Measurements from ENCODE around the gene P2RY4. TPM values are rescaled to one million over a fixed set of nuclear protein-coding genes. Genes with fewer than 3 reads are reported as not detected.
"Not testable (repeated sequence)": the region's sequence is repeated elsewhere in the genome, so short reads cannot be mapped to it uniquely, and the experiment has no call there.

Gene P2RY4
- total RNA-seq, 1 experiment from 2014 or later: 0.18 TPM

DNA sequence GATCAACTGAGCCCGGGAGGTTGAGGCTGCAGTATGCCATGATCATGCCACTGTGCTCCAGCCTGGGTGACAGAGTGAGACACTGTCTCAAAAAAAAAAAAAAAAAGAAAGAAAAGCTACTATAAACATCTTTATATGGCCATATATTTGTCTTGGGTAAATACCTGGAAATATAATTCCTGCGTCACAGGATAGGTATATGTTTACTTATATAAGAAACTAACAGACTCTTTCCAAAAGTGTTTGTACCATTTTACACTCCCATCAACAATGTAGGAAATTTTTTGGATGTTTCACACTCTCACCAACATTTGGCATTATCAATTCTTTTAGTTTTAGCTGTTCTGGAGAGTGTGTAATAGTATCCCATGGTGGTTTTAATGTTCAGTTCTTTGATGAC, 12.8 kb downstream of the P2RY4 start:
- Histone ChIP-seq H3K4me1 (no peaks in the 10 kb centered on the region), H3K9me3 (no peaks in the 10 kb centered on the region), H3K27me3 (replicated peaks; ENCODE audit: control insufficient read depth, insufficient read depth, low read length) (no peaks in the 10 kb centered on the region), H3K4me3 (ENCODE audit: low read depth, low read length) (no peak overlapping the region), H3K36me3 (ENCODE audit: control insufficient read depth, insufficient read depth, low read length) (no peaks in the 10 kb centered on the region)
- intact Hi-C loops (cut with micrococcal nuclease; ENCODE audit: unreplicated experiment): no loop called here
- Mint-ChIP-seq H3K9me3 (ENCODE audit: unreplicated experiment) (no peaks in the 10 kb centered on the region), H3K27me3 (ENCODE audit: insufficient read depth, unreplicated experiment) (no peaks in the 10 kb centered on the region), H3K36me3 (ENCODE audit: insufficient read depth, unreplicated experiment) (no peaks in the 10 kb centered on the region), H3K27ac (ENCODE audit: unreplicated experiment) (no peak overlapping the region), H3K4me1 (ENCODE audit: low read depth, unreplicated experiment) (no peaks in the 10 kb centered on the region), H3K4me3 (ENCODE audit: unreplicated experiment) (no peak overlapping the region)
- POLR2A ChIA-PET: no interaction called here
- no TSS peak for BruUV-seq (replicated peaks)
- CTCF ChIA-PET: no interaction called here
- TF ChIP-seq, protein P1, sequence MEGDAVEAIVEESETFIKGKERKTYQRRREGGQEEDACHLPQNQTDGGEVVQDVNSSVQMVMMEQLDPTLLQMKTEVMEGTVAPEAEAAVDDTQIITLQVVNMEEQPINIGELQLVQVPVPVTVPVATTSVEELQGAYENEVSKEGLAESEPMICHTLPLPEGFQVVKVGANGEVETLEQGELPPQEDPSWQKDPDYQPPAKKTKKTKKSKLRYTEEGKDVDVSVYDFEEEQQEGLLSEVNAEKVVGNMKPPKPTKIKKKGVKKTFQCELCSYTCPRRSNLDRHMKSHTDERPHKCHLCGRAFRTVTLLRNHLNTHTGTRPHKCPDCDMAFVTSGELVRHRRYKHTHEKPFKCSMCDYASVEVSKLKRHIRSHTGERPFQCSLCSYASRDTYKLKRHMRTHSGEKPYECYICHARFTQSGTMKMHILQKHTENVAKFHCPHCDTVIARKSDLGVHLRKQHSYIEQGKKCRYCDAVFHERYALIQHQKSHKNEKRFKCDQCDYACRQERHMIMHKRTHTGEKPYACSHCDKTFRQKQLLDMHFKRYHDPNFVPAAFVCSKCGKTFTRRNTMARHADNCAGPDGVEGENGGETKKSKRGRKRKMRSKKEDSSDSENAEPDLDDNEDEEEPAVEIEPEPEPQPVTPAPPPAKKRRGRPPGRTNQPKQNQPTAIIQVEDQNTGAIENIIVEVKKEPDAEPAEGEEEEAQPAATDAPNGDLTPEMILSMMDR (IDR thresholded peaks at IDR 0.05; ENCODE audit: insufficient read depth in 1 of 2, low read depth in 1 of 2, low read length in 1 of 2, severe bottlenecking in 1 of 2, unreplicated experiment in 1 of 2): no peak
- no peak for DNase-seq

DNA sequence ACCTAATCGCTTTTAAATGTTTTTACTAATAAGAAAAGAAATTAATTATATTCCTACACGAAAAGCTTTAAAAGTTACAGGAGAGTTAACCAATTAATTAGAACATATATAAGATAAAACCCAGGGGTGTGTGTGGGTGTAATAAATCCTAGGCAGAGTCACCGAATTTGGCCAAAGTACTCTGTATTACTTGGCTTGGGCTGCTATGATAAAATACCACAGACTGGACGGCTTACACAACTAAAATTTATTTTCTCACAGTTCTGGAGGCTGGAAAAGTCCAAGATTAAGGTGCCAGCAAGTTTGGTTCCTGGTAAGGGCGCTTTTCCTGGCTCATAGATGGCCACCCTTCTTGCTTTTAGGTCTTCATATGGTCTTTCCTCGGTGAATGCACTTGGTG, 15.1 kb downstream of the P2RY4 start:
- H3K27me3 Mint-ChIP-seq (ENCODE audit: insufficient read depth, unreplicated experiment): no peaks in the 10 kb centered on the region
- Histone ChIP-seq H3K36me3 (ENCODE audit: control insufficient read depth, insufficient read depth, low read length) (no peaks in the 10 kb centered on the region), H3K4me1 (no peaks in the 10 kb centered on the region), H3K9me3 (no peaks in the 10 kb centered on the region), H3K27me3 (replicated peaks; ENCODE audit: control insufficient read depth, insufficient read depth, low read length) (no peaks in the 10 kb centered on the region), H3K4me3 (ENCODE audit: low read depth, low read length) (no peak overlapping the region)
- CTCF ChIA-PET: no interaction called here
- no peaks in the 10 kb centered on the region for H3K36me3 Mint-ChIP-seq (ENCODE audit: insufficient read depth, unreplicated experiment)
- POLR2A ChIA-PET: no interaction called here
- H3K27ac Mint-ChIP-seq (ENCODE audit: unreplicated experiment): no peak overlapping the region
- no TSS peak for BruUV-seq (replicated peaks)
- H3K9me3 Mint-ChIP-seq (ENCODE audit: unreplicated experiment): no peaks in the 10 kb centered on the region
- TF ChIP-seq, protein P1 (IDR thresholded peaks at IDR 0.05; ENCODE audit: insufficient read depth in 1 of 2, low read depth in 1 of 2, low read length in 1 of 2, severe bottlenecking in 1 of 2, unreplicated experiment in 1 of 2): no peak
- no peak overlapping the region for H3K4me3 Mint-ChIP-seq (ENCODE audit: unreplicated experiment)
- H3K4me1 Mint-ChIP-seq (ENCODE audit: low read depth, unreplicated experiment): no peaks in the 10 kb centered on the region
- intact Hi-C loops (cut with micrococcal nuclease; ENCODE audit: unreplicated experiment): no loop called here
- no peak for DNase-seq

DNA sequence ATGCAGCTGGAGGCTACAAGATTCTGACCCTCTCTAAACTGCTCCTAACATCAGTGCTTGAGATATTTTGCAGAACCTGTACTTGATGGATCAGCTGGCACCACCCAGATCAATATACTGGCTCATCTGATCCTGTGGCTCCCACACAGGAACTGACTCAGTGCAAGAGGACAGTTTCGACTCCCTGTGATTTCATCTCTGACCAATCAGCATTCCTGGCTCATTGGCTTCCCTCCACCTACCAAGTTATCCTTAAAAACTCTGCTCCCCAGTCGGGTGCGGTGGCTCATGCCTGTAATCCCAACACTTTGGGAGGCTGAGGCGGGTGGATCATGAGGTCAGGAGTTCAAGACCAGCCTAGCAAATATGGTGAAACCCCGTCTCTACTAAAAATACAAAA, 16.4 kb downstream of the P2RY4 start:
- H3K4me1 Mint-ChIP-seq (ENCODE audit: low read depth, unreplicated experiment); H3K9me3 Mint-ChIP-seq (ENCODE audit: unreplicated experiment); H3K4me1 ChIP-seq; H3K4me3 ChIP-seq (ENCODE audit: low read depth, low read length); H3K4me3 Mint-ChIP-seq (ENCODE audit: unreplicated experiment); BruUV-seq (replicated peaks); H3K9me3 ChIP-seq; intact Hi-C loops (cut with micrococcal nuclease; ENCODE audit: unreplicated experiment); DNase-seq; H3K27ac Mint-ChIP-seq (ENCODE audit: unreplicated experiment); POLR2A ChIA-PET; H3K27me3 Mint-ChIP-seq (ENCODE audit: insufficient read depth, unreplicated experiment); H3K36me3 ChIP-seq (ENCODE audit: control insufficient read depth, insufficient read depth, low read length); H3K27me3 ChIP-seq (replicated peaks; ENCODE audit: control insufficient read depth, insufficient read depth, low read length); CTCF ChIA-PET; H3K36me3 Mint-ChIP-seq (ENCODE audit: insufficient read depth, unreplicated experiment): not testable (repeated sequence)

DNA sequence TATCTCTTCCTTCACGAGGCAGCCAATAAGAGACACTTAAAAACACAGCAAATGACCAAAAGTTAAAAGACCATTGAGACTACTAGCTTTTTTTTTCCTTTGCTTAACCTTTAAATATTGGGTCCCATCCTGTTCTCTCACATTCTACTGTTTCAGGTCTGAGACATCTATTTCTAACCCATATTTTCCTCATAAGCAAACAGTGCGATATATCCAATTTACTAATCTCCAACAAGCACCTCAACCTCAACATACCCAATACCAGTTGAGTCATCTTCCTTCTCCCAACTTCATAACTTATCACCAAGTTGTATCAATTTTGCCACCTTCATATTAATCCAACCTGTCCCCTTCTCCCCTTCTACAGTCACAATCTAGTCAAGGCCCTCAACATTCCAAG, 18.5 kb downstream of the P2RY4 start:
- Mint-ChIP-seq H3K36me3 (ENCODE audit: insufficient read depth, unreplicated experiment) (no peaks in the 10 kb centered on the region), H3K27me3 (ENCODE audit: insufficient read depth, unreplicated experiment) (no peaks in the 10 kb centered on the region), H3K4me1 (ENCODE audit: low read depth, unreplicated experiment) (no peaks in the 10 kb centered on the region), H3K27ac (ENCODE audit: unreplicated experiment) (no peak overlapping the region), H3K4me3 (ENCODE audit: unreplicated experiment) (no peak overlapping the region), H3K9me3 (ENCODE audit: unreplicated experiment) (no peaks in the 10 kb centered on the region)
- no peaks in the 10 kb centered on the region for H3K36me3 ChIP-seq (ENCODE audit: control insufficient read depth, insufficient read depth, low read length)
- ChIA-PET POLR2A (no interaction called here), CTCF (no interaction called here)
- no TSS peak for BruUV-seq (replicated peaks)
- no peaks in the 10 kb centered on the region for H3K9me3 ChIP-seq
- intact Hi-C loops (cut with micrococcal nuclease; ENCODE audit: unreplicated experiment): no loop called here
- no peaks in the 10 kb centered on the region for H3K4me1 ChIP-seq
- TF ChIP-seq, protein P1 (IDR thresholded peaks at IDR 0.05; ENCODE audit: insufficient read depth in 1 of 2, low read depth in 1 of 2, low read length in 1 of 2, severe bottlenecking in 1 of 2, unreplicated experiment in 1 of 2): no peak
- no peaks in the 10 kb centered on the region for H3K27me3 ChIP-seq (replicated peaks; ENCODE audit: control insufficient read depth, insufficient read depth, low read length)
- no peak for DNase-seq
- no peak overlapping the region for H3K4me3 ChIP-seq (ENCODE audit: low read depth, low read length)

Measured in Caco-2 (cell line).